Motor neuron (in vitro differentiated cells): ENCODE measurements around the gene RARG. TPM values are rescaled to one million over a fixed set of nuclear protein-coding genes. Genes with fewer than 3 reads are reported as not detected.

Experiments used
- ATAC-seq, 8 experiments: fragments of 200-7000 bp; cut with Tn5 transposase; replicated peaks in 6 of 8; 2 replicates each; pipeline ENCODE4 v1.8.0; 2021; ENCODE audit warnings: mild to moderate bottlenecking in 8 of 8, moderate library complexity in 8 of 8
- H3K27ac ChIP-seq, 2 donors: fragments of 250-450 bp; sonication (Bioruptor Pico); 2 replicates each; pipeline ENCODE4 v1.9.0; 2021; ENCODE audit warnings: antibody characterized with exemption in 2 of 2, mild to moderate bottlenecking in 2 of 2, moderate library complexity in 1 of 2
- H3K4me1 ChIP-seq, 2 donors: fragments of 250-450 bp; sonication (Bioruptor Pico); replicated peaks in 1 of 2; 2 replicates each; pipeline ENCODE4 v1.6.1; 2021; ENCODE audit warnings: antibody characterized with exemption in 2 of 2, mild to moderate bottlenecking in 2 of 2, moderate library complexity in 1 of 2
- H3K4me3 ChIP-seq, 5 donors: fragments of 250-450 bp; sonication (Bioruptor Pico); 2 replicates each; pipeline ENCODE4 v1.9.0; 2021; ENCODE audit warnings: antibody characterized with exemption in 5 of 5, mild to moderate bottlenecking in 5 of 5, moderate library complexity in 4 of 5
- WGBS, 10 experiments: fragments of 450-650 bp; shearing (Covaris generic); methylation state at CpG; one replicate each; pipeline ENCODE4 v1.0.0; 2022; 5-methylcytosine and 5-hydroxymethylcytosine counted together
- in situ Hi-C, 9 experiments: fragments of 400-800 bp; cut with MboI; loops; one replicate each; pipeline ENCODE4 v1.15.0; 2021; ENCODE audit warnings: low sequenced_read_pairs in 9 of 9, low pct_unique_long_range_greater_than_20kb in 2 of 9; ENCODE audit not compliant: unreplicated experiment in 9 of 9
- total RNA-seq, 8 experiments: library from RNA; unstranded; fragments of 300-600 nt; gene quantifications; 2 replicates each; pipeline versions ENCODE4 v1.2.3 to v1.2.4, GENCODE V29; 2022

The RARG gene
- total RNA-seq, 8 experiments from 2014 or later, result 0.33 to 37.3 (median 4.2) TPM

- Histone ChIP-seq H3K27ac (no peak overlapping the region), H3K4me1 (no peaks in the 10 kb centered on the region), H3K4me3 (no peak overlapping the region)
- in situ Hi-C loops, result loop anchor here in 1 of 9 experiments (25.0 kb wide), 1 partner anchor 91 kb away; the partner anchor contains the start of genes MYG1 and PFDN5
- WGBS, 10 experiments, result 57 to 100% (median 85%) methylated on average over 1 to 6 of the region's 14 CpGs; no CpG with 5 or more reads in 3 of the 10 experiments
- no peak for ATAC-seq
Measured at GRCh38 chr12:53196486-53196885, 35.5 kb downstream of the RARG start.

DNA sequence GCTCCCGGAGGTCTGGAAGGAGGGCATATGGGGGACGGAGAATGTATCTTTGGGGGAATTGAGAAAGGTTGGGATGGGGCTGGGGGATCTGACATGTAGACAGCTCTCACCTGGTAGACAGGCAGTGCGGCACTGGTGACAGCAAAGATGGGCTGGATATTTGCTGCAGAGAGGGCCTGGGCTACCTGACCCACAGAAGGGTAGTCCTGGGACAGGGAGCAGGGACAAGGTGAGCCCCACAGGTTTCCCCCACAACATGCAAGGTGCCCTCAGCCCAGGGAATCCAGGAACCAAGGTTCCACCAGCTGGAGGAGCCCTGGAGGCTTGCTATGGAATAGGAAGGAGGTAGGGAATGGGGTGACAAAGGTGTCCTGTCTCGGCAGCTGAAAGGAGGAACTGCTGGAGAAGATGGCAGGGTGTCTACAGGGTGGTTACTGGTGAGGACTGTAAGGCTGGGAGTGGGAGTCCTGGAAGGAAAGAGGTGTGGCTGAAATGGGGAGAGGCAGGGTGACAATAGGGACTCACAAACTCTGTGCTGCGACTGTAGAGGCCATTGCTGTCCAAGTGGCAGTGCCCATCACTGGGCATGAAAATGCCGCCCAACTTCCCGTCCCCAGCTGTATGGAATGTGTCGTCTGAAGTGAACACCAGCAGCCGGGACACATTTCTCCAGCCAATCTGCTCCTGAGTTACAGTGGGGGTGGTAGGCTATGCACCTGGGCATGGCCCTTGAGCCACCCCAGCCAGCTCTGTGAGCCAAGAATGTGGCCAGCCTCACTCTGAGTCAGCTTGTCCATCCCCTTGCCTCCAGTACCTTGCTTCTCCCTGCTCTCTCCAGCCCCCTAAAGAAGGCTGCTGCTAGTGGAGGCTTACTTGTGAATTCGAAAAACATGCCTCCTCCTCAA lies 36.2 kb downstream of the RARG start:
- in situ Hi-C loops, result loop anchor here in 1 of 9 experiments (25.0 kb wide), 1 partner anchor 92 kb away; the partner anchor contains the start of genes MYG1 and PFDN5
- no peak overlapping the region for H3K4me3 ChIP-seq
- H3K27ac ChIP-seq, result no peak overlapping the region
- no peaks in the 10 kb centered on the region for H3K4me1 ChIP-seq
- 20 to 100% (median 60%) methylated on average over 1 to 4 of the region's 10 CpGs; no CpG with 5 or more reads in 1 of the 10 experiments for WGBS, 10 experiments
- no peak for ATAC-seq

- WGBS, 10 experiments, result 67 to 100% (median 83%) methylated on average over 1 of the region's 1 CpG; no CpG with 5 or more reads in 7 of the 10 experiments
- Histone ChIP-seq H3K4me1 (no peaks in the 10 kb centered on the region), H3K4me3 (no peak overlapping the region), H3K27ac (no peak overlapping the region)
- in situ Hi-C loops, result loop anchor here in 1 of 9 experiments (25.0 kb wide), 1 partner anchor 92 kb away; the partner anchor contains the start of genes MYG1 and PFDN5
- ATAC-seq, result no peak
Measured at GRCh38 chr12:53194973-53195372, 37.0 kb downstream of the RARG start.

GRCh38 chr12:53193985-53194716 lies 37.9 kb downstream of the RARG start:
- 20 to 80% (median 62%) methylated on average over 1 to 11 of the region's 11 CpGs; no CpG with 5 or more reads in 4 of the 10 experiments for WGBS, 10 experiments
- no peak for ATAC-seq
- no peak overlapping the region for H3K27ac ChIP-seq
- in situ Hi-C loops, result loop anchor here in 1 of 9 experiments (25.0 kb wide), 1 partner anchor 93 kb away; the partner anchor contains the start of genes MYG1 and PFDN5
- H3K4me3 ChIP-seq, result no peak overlapping the region
- no peaks in the 10 kb centered on the region for H3K4me1 ChIP-seq

DNA sequence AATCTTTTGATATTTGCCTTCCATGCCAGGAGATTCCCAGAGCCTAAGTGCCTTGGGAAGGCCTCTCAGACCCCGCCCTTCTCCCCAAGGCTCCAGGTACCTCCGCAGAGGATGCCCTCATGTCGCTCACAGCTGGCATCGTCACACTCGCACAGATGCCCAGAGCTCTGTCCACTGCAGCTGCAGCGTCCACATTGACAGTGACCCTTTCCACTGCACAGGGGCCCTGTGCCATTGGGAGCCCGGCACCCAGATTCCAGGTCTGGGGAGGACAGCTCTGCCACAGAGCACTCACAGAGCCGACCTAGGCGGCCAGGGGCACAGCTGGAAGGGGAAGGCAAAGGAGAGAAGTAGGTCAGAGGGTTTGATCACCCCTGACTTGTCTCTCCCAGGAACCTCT lies 39.0 kb downstream of the RARG start:
- in situ Hi-C loops, result loop anchor here in 1 of 9 experiments (25.0 kb wide), 1 partner anchor 94 kb away; the partner anchor contains the start of genes MYG1 and PFDN5
- ATAC-seq, result no peak
- Histone ChIP-seq H3K4me3 (no peak overlapping the region), H3K27ac (no peak overlapping the region), H3K4me1 (no peaks in the 10 kb centered on the region)
- WGBS, 10 experiments, result 80 to 100% (median 88%) methylated on average over 1 to 6 of the region's 9 CpGs; no CpG with 5 or more reads in 7 of the 10 experiments

GRCh38 chr12:53192531-53193021 lies 39.4 kb downstream of the RARG start:
- WGBS, 10 experiments, result 75 to 100% (median 94%) methylated on average over 2 to 5 of the region's 14 CpGs; no CpG with 5 or more reads in 6 of the 10 experiments
- in situ Hi-C loops, result loop anchor here in 1 of 9 experiments (25.0 kb wide), 1 partner anchor 95 kb away; the partner anchor contains the start of genes MYG1 and PFDN5
- no peak for ATAC-seq

DNA sequence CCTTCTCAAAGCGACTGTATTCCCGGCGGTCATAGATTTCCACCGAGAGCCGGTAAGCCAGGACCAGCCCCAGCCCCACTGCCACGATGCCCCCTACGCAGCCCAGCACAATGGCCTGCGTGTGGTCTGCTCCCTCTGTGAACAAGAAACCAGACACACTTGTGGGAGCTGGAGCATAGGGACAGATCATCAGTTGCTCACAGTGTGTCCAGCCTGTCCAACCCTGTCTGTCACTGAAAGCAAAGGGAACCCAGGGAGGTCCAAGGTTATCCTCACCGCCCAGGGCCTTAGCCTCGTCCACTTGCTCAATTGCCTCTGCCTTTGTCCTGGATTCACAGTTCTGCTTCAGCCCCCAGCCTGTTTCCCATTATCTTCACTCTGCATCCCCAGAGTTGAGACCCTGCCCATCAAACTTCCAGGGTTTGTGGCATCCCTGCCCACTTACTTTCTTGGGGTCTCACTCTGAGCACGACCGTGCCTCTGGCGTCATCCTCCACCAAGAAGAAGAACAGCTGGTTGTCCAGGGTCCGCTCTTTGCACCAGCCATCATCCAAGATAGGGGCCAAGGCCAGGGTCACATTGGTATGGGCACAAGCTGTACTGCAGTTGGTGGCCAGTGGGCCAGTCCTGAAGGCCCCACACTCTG lies 40.0 kb downstream of the RARG start:
- 82 to 100% (median 85%) methylated on average over 2 to 7 of the region's 14 CpGs; no CpG with 5 or more reads in 7 of the 10 experiments for WGBS, 10 experiments
- Histone ChIP-seq H3K4me3 (no peak overlapping the region), H3K27ac (no peak overlapping the region), H3K4me1 (no peaks in the 10 kb centered on the region)
- ATAC-seq, result no peak
- in situ Hi-C loops, result loop anchor here in 1 of 9 experiments (25.0 kb wide), 1 partner anchor 95 kb away; the partner anchor contains the start of genes MYG1 and PFDN5

More at GRCh38 chr12:53192531-53193021, 39.4 kb downstream of the RARG start:
- no peaks in the 10 kb centered on the region for H3K4me1 ChIP-seq
- no peak overlapping the region for H3K4me3 ChIP-seq
- no peak overlapping the region for H3K27ac ChIP-seq

DNA sequence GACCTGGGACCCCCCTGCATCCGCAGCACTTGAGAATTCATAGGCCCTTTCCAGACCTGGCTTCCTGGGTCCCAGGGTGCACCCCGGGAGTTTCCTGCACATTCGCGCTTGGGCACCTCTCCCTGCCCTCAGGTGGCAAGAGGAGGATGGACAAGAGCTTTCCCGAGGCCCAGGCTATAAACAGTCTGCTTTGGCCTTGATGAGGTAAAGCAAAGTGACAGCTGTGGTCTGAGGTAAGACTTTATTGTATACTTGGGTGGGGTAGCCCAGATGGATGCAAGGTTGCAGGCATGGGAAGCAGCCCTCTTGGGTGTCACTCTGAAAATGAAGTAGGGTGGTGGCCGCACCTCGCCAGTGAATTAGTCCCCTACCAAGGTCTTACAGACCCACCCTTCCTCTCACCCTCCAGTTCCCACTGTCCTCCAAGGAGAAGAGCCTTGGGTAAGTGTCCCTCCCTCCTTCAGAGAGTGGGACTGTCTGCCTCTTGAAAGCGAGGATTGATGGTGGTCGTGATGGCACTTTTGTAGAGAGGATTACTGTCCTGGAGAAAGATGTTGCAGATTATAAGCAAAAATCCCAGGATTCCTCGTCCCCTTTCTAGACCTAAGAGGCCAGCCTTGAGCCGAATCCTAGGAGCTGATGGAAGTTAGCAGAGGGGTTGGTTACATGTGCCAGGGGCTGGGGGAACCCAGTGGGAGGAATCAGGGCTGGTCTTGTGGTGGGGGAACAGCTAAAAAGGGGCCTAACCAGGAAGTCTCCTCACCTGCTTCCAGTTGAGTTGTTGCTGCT lies 40.7 kb downstream of the RARG start:
- peak in 2 of 8 experiments; percentile 4 to 28 for ATAC-seq
- no peak overlapping the region for H3K27ac ChIP-seq
- WGBS, 10 experiments, result 60 to 100% (median 83%) methylated on average over 1 to 7 of the region's 11 CpGs; no CpG with 5 or more reads in 3 of the 10 experiments
- in situ Hi-C loops, result loop anchor here in 1 of 9 experiments (25.0 kb wide), 1 partner anchor 96 kb away; the partner anchor contains the start of genes MYG1 and PFDN5
- no peak overlapping the region for H3K4me3 ChIP-seq
- no peaks in the 10 kb centered on the region for H3K4me1 ChIP-seq

- Histone ChIP-seq H3K4me1 (no peaks in the 10 kb centered on the region), H3K4me3 (no peak overlapping the region), H3K27ac (no peak overlapping the region)
- in situ Hi-C loops, result loop anchor here in 1 of 9 experiments (25.0 kb wide), 1 partner anchor 97 kb away; the partner anchor contains the start of genes MYG1 and PFDN5
- ATAC-seq, result peak; percentile 63 to 90 (median 80)
- 69 to 100% (median 94%) methylated on average over 1 to 7 of the region's 14 CpGs; no CpG with 5 or more reads in 1 of the 10 experiments for WGBS, 10 experiments
Measured at GRCh38 chr12:53190108-53190729, 41.8 kb downstream of the RARG start.

- no peak overlapping the region for H3K4me3 ChIP-seq
- WGBS, 10 experiments, result 70 to 100% (median 83%) methylated on average over 1 to 8 of the region's 15 CpGs; no CpG with 5 or more reads in 2 of the 10 experiments
- H3K4me1 ChIP-seq, result peaks cover 9 to 13% of the 10 kb centered on the region in 2 donors
- in situ Hi-C loops, result loop anchor here in 1 of 9 experiments (25.0 kb wide), 1 partner anchor 100 kb away; the partner anchor contains the start of genes MYG1 and PFDN5
- H3K27ac ChIP-seq, result no peak overlapping the region
- peak in 1 of 8 experiments; percentile 9 for ATAC-seq
Measured at GRCh38 chr12:53187145-53187899, 44.7 kb downstream of the RARG start.
